Measurements from ENCODE around the gene CNEP1R1.

CNEP1R1 gene

GRCh38 chr16:49992825-49993224 lies 32.2 kb upstream of the CNEP1R1 start:
- H3K4me3 ChIP-seq (ENCODE audit: low read depth, low read length), result no peak overlapping the region
- no peak for DNase-seq (ENCODE audit: low read depth)
- TF ChIP-seq CTCF (conservative IDR thresholded peaks at IDR 0.05; ENCODE audit: low read depth, low read length), result no peak

- DNase-seq (ENCODE audit: low read depth), result no peak
- no peak overlapping the region for H3K4me3 ChIP-seq (ENCODE audit: low read depth, low read length)
- TF ChIP-seq CTCF (conservative IDR thresholded peaks at IDR 0.05; ENCODE audit: low read depth, low read length), result no peak
These were observed 31.4 kb upstream of the CNEP1R1 start for GRCh38 chr16:49993579-49993978.

GRCh38 chr16:49994006-49994405 lies 31.0 kb upstream of the CNEP1R1 start:
- DNase-seq (ENCODE audit: low read depth), result no peak
- TF ChIP-seq CTCF (conservative IDR thresholded peaks at IDR 0.05; ENCODE audit: low read depth, low read length), result no peak
- no peak overlapping the region for H3K4me3 ChIP-seq (ENCODE audit: low read depth, low read length)

- H3K4me3 ChIP-seq (ENCODE audit: low read depth, low read length), result no peak overlapping the region
- DNase-seq (ENCODE audit: low read depth), result no peak
- no peak for TF ChIP-seq CTCF (conservative IDR thresholded peaks at IDR 0.05; ENCODE audit: low read depth, low read length)
These were observed 29.3 kb upstream of the CNEP1R1 start for GRCh38 chr16:49995720-49996119.

GRCh38 chr16:49997721-49998251 lies 27.2 kb upstream of the CNEP1R1 start:
- no peak for TF ChIP-seq CTCF (conservative IDR thresholded peaks at IDR 0.05; ENCODE audit: low read depth, low read length)
- DNase-seq (ENCODE audit: low read depth), result no peak
- no peak overlapping the region for H3K4me3 ChIP-seq (ENCODE audit: low read depth, low read length)

- no peak for TF ChIP-seq CTCF (conservative IDR thresholded peaks at IDR 0.05; ENCODE audit: low read depth, low read length)
- DNase-seq (ENCODE audit: low read depth), result no peak
- H3K4me3 ChIP-seq (ENCODE audit: low read depth, low read length), result no peak overlapping the region
These were observed 26.0 kb upstream of the CNEP1R1 start for GRCh38 chr16:49998991-49999390.

- DNase-seq (ENCODE audit: low read depth), result no peak
- no peak overlapping the region for H3K4me3 ChIP-seq (ENCODE audit: low read depth, low read length)
- TF ChIP-seq CTCF (conservative IDR thresholded peaks at IDR 0.05; ENCODE audit: low read depth, low read length), result no peak
These were observed 23.9 kb upstream of the CNEP1R1 start for GRCh38 chr16:50001144-50001543.
